Ectodermal cell (in vitro differentiated cells): ENCODE results near the gene MYH2.
"Not testable (repeated sequence)": the region's sequence is repeated elsewhere in the genome, so short reads cannot be mapped to it uniquely, and the experiment has no call there.

Source experiments
- H3K27ac ChIP-seq: 2 replicates; pipeline ENCODE4 v1.7.0; 2013; ENCODE audit warnings: mild to moderate bottlenecking, low read depth, low read length; ENCODE audit not compliant: insufficient read depth, poor library complexity, severe bottlenecking
- H3K27me3 ChIP-seq: 2 replicates; pipeline ENCODE4 v1.7.0; 2013; ENCODE audit warnings: mild to moderate bottlenecking, low read length; ENCODE audit not compliant: insufficient read depth, control insufficient read depth, poor library complexity, severe bottlenecking
- H3K36me3 ChIP-seq: one replicate; pipeline ENCODE4 v1.7.0; 2013; ENCODE audit warnings: low read length; ENCODE audit not compliant: control insufficient read depth, insufficient read depth
- H3K4me1 ChIP-seq: one replicate; pipeline ENCODE4 v1.7.0; 2013; ENCODE audit warnings: low read length; ENCODE audit not compliant: control insufficient read depth, insufficient read depth
- H3K4me3 ChIP-seq: 2 replicates; pipeline ENCODE4 v1.7.0; 2013; ENCODE audit warnings: low read depth, low read length, control low read depth; ENCODE audit not compliant: insufficient read depth
- H3K9me3 ChIP-seq: 2 replicates; pipeline ENCODE4 v1.7.0; 2013; ENCODE audit warnings: mild to moderate bottlenecking, low read length, moderate library complexity; ENCODE audit not compliant: control insufficient read depth
- WGBS, 2 experiments: methylation state at CpG; one replicate each; pipeline ENCODE4 v1.1.7; 2013; ENCODE audit warnings: missing lambda C conversion rate in 2 of 2; 5-methylcytosine and 5-hydroxymethylcytosine counted together

The MYH2 gene

GRCh38 chr17:10556301-10557005 is 7.0 kb upstream of the MYH2 start:
- WGBS, 2 experiments = 88 to 91% methylated on average over 5 of the region's 5 CpGs
- Histone ChIP-seq H3K4me1 (no peaks in the 10 kb centered on the region), H3K36me3 (no peaks in the 10 kb centered on the region), H3K27ac (no peak overlapping the region), H3K4me3 (no peak overlapping the region), H3K9me3 (no peaks in the 10 kb centered on the region), H3K27me3 (no peaks in the 10 kb centered on the region)

GRCh38 chr17:10550014-10550413 is 556 bp upstream of the MYH2 start:
- Histone ChIP-seq H3K4me3 (no peak overlapping the region), H3K27ac (peak overlapping the region; percentile 38), H3K9me3 (no peaks in the 10 kb centered on the region), H3K27me3 (no peaks in the 10 kb centered on the region), H3K4me1 (peaks cover 18% of the 10 kb centered on the region), H3K36me3 (no peaks in the 10 kb centered on the region)
- WGBS, 2 experiments = 82 to 83% methylated on average over 4 of the region's 4 CpGs

- 87 to 91% methylated on average over 6 of the region's 6 CpGs for WGBS, 2 experiments
- H3K27me3 ChIP-seq = no peaks in the 10 kb centered on the region
- H3K36me3 ChIP-seq = no peaks in the 10 kb centered on the region
- peaks cover 18% of the 10 kb centered on the region for H3K4me1 ChIP-seq
- no peak overlapping the region for H3K4me3 ChIP-seq
- H3K27ac ChIP-seq = no peak overlapping the region
- no peaks in the 10 kb centered on the region for H3K9me3 ChIP-seq
Measured at GRCh38 chr17:10547351-10547750, 2.1 kb downstream of the MYH2 start.

DNA sequence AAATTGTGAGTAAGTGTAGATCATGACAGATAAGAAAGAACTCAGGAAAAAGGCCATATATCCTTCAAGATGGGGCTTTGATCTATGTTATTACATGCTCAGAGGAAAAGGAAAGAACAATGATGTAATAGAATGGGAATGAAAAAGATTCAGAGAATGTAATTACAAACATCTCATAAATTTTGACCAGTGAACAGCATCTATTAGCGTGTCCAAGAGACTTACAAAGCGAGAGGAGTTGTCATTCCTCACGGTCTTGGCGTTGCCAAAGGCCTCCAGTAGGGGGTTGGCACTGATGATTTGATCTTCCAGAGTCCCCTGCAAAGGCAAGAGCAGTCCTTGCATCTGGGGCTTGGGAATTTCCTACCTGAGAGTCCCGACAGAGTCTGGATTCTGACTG is 6.0 kb downstream of the MYH2 start:
- not testable (repeated sequence) for H3K27me3 ChIP-seq, H3K27ac ChIP-seq, H3K9me3 ChIP-seq, H3K36me3 ChIP-seq, H3K4me3 ChIP-seq, H3K4me1 ChIP-seq
- WGBS, 2 experiments = 72 to 81% methylated on average over 5 of the region's 5 CpGs

- 93 to 96% methylated on average over 6 of the region's 6 CpGs for WGBS, 2 experiments
- not testable (repeated sequence) for H3K27me3 ChIP-seq, H3K27ac ChIP-seq, H3K36me3 ChIP-seq, H3K9me3 ChIP-seq, H3K4me1 ChIP-seq, H3K4me3 ChIP-seq
Measured at GRCh38 chr17:10541179-10541578, 8.3 kb downstream of the MYH2 start.

- no peaks in the 10 kb centered on the region for H3K27me3 ChIP-seq
- 90 to 100% methylated on average over 1 of the region's 1 CpG for WGBS, 2 experiments
Measured at GRCh38 chr17:10532026-10532425, 17.4 kb downstream of the MYH2 start.

DNA sequence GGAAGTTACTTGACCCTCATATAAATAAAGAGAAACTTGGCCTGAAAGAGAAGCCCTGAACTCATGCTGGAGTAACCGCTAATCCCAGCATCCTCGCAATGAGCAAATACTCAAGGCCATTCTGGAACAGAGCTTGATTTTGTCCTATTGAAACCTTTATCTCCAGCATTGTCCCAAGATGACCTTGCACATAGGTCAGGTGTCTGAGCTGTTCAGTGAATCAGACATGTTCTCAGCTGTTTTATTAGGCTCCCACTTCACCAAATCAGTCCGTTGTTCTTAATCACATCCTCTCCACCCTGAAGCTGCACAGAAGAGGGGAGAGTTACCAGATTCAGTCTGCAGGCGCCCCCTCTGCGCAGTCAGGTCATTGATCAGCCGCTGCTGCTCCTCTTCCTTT is 22.0 kb downstream of the MYH2 start:
- WGBS, 2 experiments = 95% methylated on average over 6 of the region's 6 CpGs
- no peak overlapping the region for H3K4me3 ChIP-seq

More at GRCh38 chr17:10532026-10532425, 17.4 kb downstream of the MYH2 start:
- Histone ChIP-seq H3K36me3 (no peaks in the 10 kb centered on the region), H3K4me1 (no peaks in the 10 kb centered on the region), H3K9me3 (no peaks in the 10 kb centered on the region), H3K27ac (no peak overlapping the region), H3K4me3 (no peak overlapping the region)

DNA sequence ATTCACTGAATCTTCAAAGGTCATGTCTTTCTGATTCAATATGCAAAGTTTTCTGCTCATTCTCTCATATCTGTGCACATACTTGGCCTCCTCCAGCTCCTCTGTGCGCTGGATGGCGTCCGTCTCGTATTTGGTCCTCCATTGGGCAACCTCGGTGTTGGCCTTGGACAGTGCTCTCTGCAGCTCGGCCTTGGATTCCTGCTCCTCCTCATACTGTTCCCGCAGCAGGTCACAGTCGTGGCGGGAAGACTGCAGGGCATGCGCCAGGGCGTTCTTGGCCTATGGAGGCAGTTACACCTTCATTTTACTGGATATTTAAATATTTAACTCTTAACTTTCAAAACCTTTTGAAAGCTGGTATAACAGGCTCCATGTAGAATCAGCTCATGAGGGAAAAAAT is 22.9 kb downstream of the MYH2 start:
- Histone ChIP-seq H3K9me3 (no peaks in the 10 kb centered on the region), H3K27ac (no peak overlapping the region), H3K4me1 (no peaks in the 10 kb centered on the region), H3K36me3 (no peaks in the 10 kb centered on the region), H3K4me3 (no peak overlapping the region), H3K27me3 (no peaks in the 10 kb centered on the region)
- 93 to 94% methylated on average over 11 of the region's 11 CpGs for WGBS, 2 experiments

More for the DNA sequence above, 22.0 kb downstream of the MYH2 start:
- no peak overlapping the region for H3K27ac ChIP-seq
- no peaks in the 10 kb centered on the region for H3K36me3 ChIP-seq
- no peaks in the 10 kb centered on the region for H3K27me3 ChIP-seq
- H3K4me1 ChIP-seq = no peaks in the 10 kb centered on the region
- no peaks in the 10 kb centered on the region for H3K9me3 ChIP-seq

- WGBS, 2 experiments = 95 to 97% methylated on average over 7 of the region's 7 CpGs
- H3K36me3 ChIP-seq = no peaks in the 10 kb centered on the region
- no peaks in the 10 kb centered on the region for H3K27me3 ChIP-seq
- no peaks in the 10 kb centered on the region for H3K9me3 ChIP-seq
- no peaks in the 10 kb centered on the region for H3K4me1 ChIP-seq
- H3K27ac ChIP-seq = no peak overlapping the region
- H3K4me3 ChIP-seq = no peak overlapping the region
Measured at GRCh38 chr17:10523064-10523463, 26.4 kb downstream of the MYH2 start.

DNA sequence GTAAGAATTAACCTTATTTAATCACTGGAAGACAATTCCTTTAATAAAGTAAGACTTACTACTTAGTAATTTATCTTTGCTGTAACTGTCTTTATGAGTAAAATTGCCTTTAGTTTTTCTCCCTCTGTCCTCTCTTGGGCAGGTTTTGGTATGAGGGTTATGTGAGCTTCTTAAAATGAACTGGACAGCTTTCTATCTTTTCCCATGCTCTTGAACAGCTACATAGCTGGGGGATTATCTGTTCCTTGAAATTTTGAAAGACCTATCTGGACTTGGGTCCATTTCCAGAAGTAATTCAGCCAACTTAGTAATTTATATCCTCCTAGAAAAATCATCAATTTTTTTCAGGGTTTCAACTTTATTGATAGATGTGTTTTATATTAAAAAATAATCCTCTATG is 27.5 kb downstream of the MYH2 start:
- H3K27me3 ChIP-seq = no peaks in the 10 kb centered on the region
- H3K4me1 ChIP-seq = no peaks in the 10 kb centered on the region
- H3K27ac ChIP-seq = no peak overlapping the region
- H3K9me3 ChIP-seq = no peaks in the 10 kb centered on the region
- no peaks in the 10 kb centered on the region for H3K36me3 ChIP-seq
- H3K4me3 ChIP-seq = no peak overlapping the region
